Posterior vena cava (tissue), 2 donors: ENCODE data around the gene KRTAP19-2. TPM values are rescaled to one million over a fixed set of nuclear protein-coding genes. Genes with fewer than 3 reads are reported as not detected.

ENCODE experiments used
- total RNA-seq, 2 donors: library from RNA; stranded (reverse); fragmentation: NEBNext Ultra II Directional; extraction: Animal tissue kit (Norgen Biotek cat#: 25700); gene quantifications; one replicate each; pipeline ENCODE4 v1.2.1, GENCODE V29; 2021
- donor health status: DM: yes; HTN: yes; CAD: no.
- donor health status: DM: yes; HTN: yes; CAD: no.

Gene KRTAP19-2
- total RNA-seq, 2 donors from 2014 or later, result not detected

Other genes with a start within 250 kb of the KRTAP19-2 start
- not detected for gene KRTAP24-1, start 204.5 kb downstream of the KRTAP19-2 start, total RNA-seq
- not detected for gene KRTAP25-1, start 197.9 kb downstream of the KRTAP19-2 start, total RNA-seq
- not detected for gene KRTAP26-1, start 167.1 kb downstream of the KRTAP19-2 start, total RNA-seq
- not detected for gene KRTAP27-1, start 149.7 kb downstream of the KRTAP19-2 start, total RNA-seq
- gene KRTAP23-1, start 138.8 kb downstream of the KRTAP19-2 start, total RNA-seq, result not detected
- gene KRTAP13-2, start 115.2 kb downstream of the KRTAP19-2 start, total RNA-seq, result not detected
- gene KRTAP13-1, start 91.4 kb downstream of the KRTAP19-2 start, total RNA-seq, result not detected
- gene KRTAP13-3, start 61.5 kb downstream of the KRTAP19-2 start, total RNA-seq, result not detected
- not detected for gene KRTAP13-4, start 57.2 kb downstream of the KRTAP19-2 start, total RNA-seq
- gene KRTAP15-1, start 47.2 kb downstream of the KRTAP19-2 start, total RNA-seq, result not detected
- not detected for gene KRTAP19-1, start 7.1 kb downstream of the KRTAP19-2 start, total RNA-seq
- not detected for gene KRTAP19-3, start 4.6 kb upstream of the KRTAP19-2 start, total RNA-seq
- gene KRTAP19-4, start 9.7 kb upstream of the KRTAP19-2 start, total RNA-seq, result not detected
- not detected for gene KRTAP19-5, start 14.7 kb upstream of the KRTAP19-2 start, total RNA-seq
- gene KRTAP19-6, start 54.4 kb upstream of the KRTAP19-2 start, total RNA-seq, result not detected
- gene KRTAP19-7, start 73.9 kb upstream of the KRTAP19-2 start, total RNA-seq, result not detected
- not detected for gene KRTAP22-2, start 103.0 kb upstream of the KRTAP19-2 start, total RNA-seq
- not detected for gene KRTAP6-3, start 105.0 kb upstream of the KRTAP19-2 start, total RNA-seq
- not detected for gene KRTAP6-2, start 111.5 kb upstream of the KRTAP19-2 start, total RNA-seq
- not detected for gene KRTAP22-1, start 113.7 kb upstream of the KRTAP19-2 start, total RNA-seq
- gene KRTAP6-1, start 126.5 kb upstream of the KRTAP19-2 start, total RNA-seq, result not detected
- not detected for gene KRTAP20-1, start 129.0 kb upstream of the KRTAP19-2 start, total RNA-seq
- gene KRTAP20-4, start 133.2 kb upstream of the KRTAP19-2 start, total RNA-seq, result not detected
- not detected for gene KRTAP20-2, start 147.8 kb upstream of the KRTAP19-2 start, total RNA-seq
- gene KRTAP20-3, start 155.4 kb upstream of the KRTAP19-2 start, total RNA-seq, result not detected
- not detected for gene KRTAP21-3, start 231.3 kb upstream of the KRTAP19-2 start, total RNA-seq